ENCODE results near the gene PPP1R18.
"Not testable (repeated sequence)": the region's sequence is repeated elsewhere in the genome, so short reads cannot be mapped to it uniquely, and the experiment has no call there.

Gene PPP1R18

DNA sequence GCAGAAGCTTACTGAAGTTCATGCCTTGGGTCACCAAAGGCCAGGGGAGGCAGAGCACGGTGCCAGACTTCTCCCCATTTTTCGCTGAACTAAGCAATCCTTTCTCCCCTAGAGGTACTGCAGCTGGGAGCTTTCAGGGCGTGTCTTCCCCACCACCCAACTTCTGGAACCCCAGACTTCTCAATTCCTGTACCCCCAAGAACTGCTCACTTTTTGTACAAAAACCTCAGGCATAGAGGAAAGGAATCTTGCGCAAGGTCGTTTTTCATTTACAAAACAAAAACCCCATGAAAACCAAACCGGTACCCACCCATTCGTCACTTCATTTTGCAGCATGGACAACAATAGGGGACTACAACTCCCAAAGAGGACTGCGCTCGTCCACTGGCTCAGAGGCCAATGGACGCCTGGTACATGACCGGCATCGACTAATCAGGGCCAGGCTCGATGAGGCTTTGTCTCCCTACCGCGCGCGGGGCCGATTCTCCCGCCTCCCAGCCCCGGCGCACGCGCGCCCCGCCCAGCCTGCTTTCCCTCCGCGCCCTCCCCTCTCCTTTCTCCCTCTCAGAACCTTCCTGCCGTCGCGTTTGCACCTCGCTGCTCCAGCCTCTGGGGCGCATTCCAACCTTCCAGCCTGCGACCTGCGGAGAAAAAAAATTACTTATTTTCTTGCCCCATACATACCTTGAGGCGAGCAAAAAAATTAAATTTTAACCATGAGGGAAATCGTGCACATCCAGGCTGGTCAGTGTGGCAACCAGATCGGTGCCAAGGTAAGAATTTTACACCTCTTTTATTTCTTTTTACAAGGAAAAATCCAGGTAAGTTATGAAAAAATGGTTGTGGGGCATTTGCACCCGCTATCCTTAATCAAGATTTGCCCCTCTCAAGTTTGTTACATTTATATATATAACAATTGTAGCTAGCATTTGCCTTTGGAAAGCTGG, 33.6 kb upstream of the PPP1R18 start, which contains the start of gene TUBB:
TSS of gene TUBB (plus strand) at position 562 of the 947 bp plus-strand sequence. CDS start at position 717, 155 bp downstream.
- FAIRE-seq = peak; percentile 93

GRCh38 chr6:30719356-30719755, 32.9 kb upstream of the PPP1R18 start:
- FAIRE-seq = no peak

DNA sequence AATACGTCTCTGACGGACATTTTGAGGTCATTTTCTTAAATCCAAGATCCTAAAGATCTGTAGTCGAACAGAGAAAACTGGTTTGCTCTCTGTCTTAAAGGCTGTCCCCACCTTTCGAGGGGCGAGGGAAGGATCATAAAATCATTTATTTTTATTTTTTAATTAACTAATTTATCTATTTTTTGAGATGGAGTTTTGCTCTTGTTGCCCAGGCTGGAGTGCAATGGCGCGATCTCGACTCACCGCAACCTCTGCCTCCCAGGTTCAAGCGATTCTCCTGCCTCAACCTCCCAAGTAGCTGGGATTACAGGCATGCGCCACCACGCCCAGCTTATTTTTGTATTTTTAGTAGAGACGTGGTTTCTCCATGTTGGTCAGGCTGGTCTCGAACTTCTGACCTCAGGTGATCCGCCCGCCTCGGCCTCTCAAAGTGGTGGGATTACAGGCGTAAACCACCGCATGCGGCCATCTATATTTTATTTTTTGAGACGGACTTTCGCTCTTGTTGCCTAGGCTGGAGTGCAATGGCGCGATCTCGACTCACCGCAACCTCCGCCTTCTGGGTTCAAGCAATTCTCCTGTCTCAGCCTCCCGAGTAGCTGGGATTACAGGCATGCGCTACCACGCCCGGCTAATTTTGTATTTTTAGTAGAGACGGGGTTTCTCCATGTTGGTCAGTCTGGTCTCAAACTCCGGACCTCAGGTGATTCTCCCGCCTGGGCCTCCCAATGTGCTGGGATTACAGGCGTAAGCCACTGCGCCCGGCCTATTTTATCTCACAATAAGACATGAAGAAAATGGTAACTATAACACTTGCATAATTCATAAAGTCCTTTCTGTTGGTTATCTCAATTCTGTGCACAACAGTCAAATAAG, 31.6 kb upstream of the PPP1R18 start:
- FAIRE-seq = not testable (repeated sequence)

- peak; percentile 99 for FAIRE-seq
Measured at GRCh38 chr6:30717129-30717844, 30.8 kb upstream of the PPP1R18 start, which contains the start of gene MDC1. Gene MDC1, minus strand, starts transcription at chr6:30717281. Its CDS starts 2,106 bp downstream, at chr6:30715175.

GRCh38 chr6:30716879-30717128, 30.4 kb upstream of the PPP1R18 start:
- no peak for FAIRE-seq

DNA sequence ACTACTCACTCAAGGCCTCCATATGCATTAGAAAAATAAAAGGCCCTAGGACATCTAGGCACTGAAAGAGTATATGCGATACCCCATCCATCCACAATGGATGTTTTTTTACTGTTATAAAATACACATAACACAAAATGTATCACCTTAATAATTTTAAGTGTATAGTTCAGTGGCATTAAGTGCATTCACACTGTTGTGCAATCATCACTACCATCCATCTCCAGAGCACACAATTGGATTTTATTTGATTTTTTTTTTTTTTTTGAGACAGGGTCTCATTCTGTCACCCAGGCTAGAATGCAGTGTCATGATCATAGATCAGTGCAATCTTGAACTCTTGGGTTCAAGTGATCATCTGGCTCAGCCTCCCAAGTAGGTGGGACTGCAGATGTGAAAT, 27.8 kb upstream of the PPP1R18 start:
- no peak for FAIRE-seq

DNA sequence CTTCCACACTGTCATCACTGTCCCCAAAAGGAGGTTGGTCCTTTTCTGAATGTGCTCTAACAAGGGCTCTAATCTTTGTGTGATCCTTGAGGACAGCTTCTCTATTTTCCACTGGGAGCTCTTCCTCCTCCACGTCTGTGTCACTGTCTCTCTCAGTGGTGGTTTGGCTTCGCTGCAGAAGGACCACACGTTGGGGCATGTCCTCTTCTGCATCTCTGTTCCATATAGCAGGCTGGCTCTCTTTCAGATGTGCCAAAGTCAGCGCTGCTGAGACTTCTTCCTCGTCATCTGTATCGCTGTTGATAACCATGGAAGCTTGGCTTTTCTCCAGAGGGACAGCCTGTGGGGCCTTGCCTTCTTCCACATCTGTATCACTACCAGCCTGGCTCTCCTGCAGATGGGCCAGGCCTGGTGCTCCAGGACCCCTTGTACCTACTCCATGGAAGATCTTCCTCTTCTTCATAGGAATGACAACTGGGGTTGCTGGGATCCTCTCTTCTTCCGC, 26.0 kb upstream of the PPP1R18 start:
- FAIRE-seq = no peak

- FAIRE-seq = no peak
Measured at GRCh38 chr6:30711758-30712380, 25.4 kb upstream of the PPP1R18 start.

DNA sequence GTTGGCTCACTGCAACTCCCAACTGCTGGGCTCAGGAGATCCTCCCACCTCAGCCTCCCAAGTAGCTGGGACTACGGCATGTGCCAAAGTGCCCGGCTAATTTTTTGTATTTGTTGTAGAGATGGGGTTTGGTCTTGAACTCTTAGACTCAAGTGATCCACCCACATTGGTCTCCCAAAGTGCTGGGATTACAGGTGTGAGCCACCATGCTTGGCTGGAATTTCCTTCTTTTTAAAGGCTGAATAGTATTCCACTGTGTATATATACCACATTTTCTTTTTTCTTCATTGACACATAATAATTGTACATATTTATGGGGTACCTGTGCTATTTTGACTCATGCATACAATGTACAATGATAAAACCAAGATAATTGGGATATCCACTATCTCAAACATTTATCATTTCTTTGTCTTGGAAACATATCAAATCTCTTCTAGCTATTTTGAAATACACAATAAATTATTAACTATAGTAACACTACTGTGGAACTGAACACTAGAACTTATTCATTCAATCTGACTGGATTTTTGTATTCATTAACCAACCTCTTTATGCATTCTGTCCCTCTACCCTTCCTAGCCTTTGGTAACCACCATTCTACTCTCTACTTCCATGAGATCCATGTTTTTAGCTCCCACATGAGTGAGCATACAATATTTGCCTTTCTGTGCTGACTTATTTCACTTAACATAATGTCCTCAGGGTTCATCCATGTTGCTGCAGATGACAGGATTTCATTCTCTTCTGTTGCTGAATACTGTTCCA, 22.8 kb upstream of the PPP1R18 start:
- FAIRE-seq = no peak

- FAIRE-seq = no peak
Measured at GRCh38 chr6:30707281-30707850, 20.9 kb upstream of the PPP1R18 start.

GRCh38 chr6:30705620-30706019, 19.2 kb upstream of the PPP1R18 start:
- FAIRE-seq = no peak

- no peak for FAIRE-seq
Measured at GRCh38 chr6:30703821-30704220, 17.4 kb upstream of the PPP1R18 start.

- FAIRE-seq = no peak
Measured at GRCh38 chr6:30703011-30703410, 16.6 kb upstream of the PPP1R18 start.

DNA sequence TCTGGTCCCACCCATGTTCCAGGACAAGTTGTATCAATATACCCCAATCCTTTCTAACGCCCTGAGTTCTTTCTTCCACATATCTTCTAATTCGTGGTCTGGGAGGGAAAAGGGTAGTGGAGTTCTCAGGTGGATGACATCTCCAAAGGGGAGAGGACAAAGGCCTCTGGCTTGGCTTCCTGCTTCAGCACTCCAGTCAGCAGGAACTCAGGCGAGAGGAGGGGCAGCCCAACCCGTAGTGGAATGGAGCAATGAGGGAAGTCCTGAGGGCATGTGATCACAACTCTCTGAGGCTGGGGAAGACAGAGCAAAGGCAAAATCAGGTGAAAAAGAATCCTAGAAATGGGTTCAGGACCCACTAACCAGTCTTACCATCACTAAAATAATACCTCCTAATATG, 13.9 kb upstream of the PPP1R18 start:
- FAIRE-seq = no peak

DNA sequence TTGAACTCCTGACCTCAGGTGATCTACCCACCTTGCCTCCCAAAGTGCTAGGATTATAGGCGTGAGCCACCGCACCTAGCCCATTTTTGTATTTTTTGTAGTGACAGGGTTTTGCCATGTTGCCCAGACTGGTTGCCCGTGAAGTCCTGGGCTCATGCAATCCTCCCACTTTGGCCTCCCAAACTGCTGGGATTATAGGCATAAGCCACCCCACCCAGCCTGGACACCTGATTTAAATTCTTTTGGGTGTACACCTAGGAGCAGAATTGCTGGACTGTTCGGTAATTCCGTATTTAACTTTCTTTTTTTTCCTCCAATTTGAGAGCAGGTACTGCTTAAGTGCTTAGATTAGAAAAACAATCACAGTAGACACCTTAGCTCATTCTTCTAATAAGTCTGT, 10.0 kb upstream of the PPP1R18 start:
- FAIRE-seq = no peak

- FAIRE-seq = no peak
Measured at GRCh38 chr6:30691208-30691847, 4.9 kb upstream of the PPP1R18 start.

DNA sequence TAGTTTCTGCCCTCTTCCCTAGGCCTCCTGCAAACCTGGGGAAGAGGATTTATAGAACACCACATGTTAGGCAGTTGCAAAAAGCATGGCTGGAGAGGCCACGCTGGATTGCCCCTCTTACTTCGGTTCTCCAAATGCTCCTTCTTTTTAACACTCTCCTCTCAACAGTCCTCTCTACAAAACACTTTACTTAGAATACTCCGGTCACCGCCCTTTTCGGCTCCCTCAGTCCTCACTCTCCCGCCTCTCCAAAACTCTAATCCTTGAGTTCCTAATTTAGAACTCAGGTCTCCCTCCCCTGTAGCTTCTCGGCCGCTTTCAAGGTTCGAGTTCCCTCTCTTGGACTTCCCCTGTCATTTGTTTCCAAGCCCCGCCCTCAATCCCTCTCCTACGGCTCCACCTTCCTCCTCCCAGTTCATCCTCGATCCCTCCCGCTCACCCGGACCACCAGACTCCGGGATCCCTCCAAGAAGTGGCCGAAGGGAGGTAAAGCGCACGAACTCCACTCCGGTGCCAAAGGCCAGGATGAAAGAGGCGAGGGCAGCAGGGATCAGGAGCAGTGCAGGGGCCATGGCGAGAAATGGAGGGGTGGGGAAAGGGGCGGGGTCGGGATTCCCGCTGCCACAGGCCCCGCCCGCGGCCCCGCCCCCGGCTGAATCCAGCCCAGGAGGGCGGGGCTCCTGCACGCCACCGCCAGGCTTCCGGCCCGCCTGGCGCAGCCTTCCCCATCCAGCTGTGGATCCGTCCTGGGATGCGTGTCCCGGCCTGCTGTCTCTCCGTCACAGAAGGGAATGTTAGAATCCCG, 4.2 kb upstream of the PPP1R18 start, which contains the start of gene NRM:
TSS of gene NRM (minus strand) at position 582 of the 805 bp plus-strand sequence. CDS start at position 572, 10 bp downstream.
- peak; percentile 94 for FAIRE-seq

DNA sequence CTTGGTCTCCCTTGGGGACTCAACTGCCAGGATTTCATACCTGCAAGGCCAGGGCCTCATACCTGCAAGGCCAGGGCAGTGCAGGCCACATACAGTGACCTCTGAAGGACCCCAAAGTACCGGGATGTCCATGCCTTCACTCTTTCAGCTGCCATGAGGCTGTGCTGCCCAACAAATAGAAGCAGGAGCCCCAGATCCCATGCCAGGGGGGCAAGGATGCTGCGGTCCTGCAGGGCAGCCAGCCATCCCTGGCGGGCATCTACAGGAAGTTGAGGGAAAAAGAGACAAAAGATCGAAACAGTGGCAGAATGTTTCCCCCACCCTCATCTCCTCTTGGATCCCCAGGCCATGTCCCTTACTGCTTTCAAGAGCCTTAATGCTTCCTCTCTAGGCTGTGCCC, 3.5 kb upstream of the PPP1R18 start:
- FAIRE-seq = no peak

DNA sequence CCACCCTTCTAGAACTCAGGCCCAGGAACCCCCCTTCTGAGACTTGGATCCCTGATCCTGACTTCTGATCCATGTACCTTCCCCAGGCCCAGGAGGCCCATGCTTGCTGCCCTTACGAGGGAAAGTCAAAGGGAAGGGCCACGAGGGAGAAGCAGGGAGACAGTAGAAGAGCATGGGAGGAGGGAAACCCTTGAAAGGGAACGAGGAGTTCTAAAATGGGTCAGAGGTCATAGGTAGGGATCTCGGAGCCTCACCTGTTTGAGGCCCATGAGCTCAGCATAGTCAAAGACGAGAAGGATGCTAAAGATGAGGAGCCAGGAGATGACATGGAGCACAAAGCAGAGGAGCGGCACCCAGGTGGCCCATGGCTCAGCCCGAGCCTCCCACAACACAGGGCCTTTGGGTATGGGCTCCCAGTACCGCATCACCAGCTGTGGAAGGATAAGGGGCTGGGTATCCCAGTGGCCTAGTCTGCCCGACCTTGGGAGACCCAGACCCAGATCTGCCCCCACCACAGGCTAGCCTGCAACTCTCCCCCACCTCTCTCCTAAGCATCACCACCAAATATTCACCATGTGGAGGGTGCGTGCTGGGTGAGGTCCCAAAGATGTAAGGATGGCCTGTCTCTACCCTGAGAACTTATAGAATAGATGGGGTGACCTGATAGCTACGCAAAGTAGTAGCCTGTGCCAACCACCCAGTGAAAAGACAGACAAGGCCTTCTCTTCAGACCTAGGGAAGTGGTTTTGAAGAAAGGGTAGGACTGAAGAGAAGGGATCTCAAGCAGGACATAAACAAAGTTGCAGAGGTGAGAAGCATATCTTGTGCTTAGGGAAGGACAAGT, 2.8 kb upstream of the PPP1R18 start:
- no peak for FAIRE-seq
